ENCODE data around the gene ABHD2. TPM values are rescaled to one million over a fixed set of nuclear protein-coding genes. Genes with fewer than 3 reads are reported as not detected.

Gene ABHD2
- total RNA-seq, 2 experiments from 2014 or later = 36.0 to 39.2 TPM

DNA sequence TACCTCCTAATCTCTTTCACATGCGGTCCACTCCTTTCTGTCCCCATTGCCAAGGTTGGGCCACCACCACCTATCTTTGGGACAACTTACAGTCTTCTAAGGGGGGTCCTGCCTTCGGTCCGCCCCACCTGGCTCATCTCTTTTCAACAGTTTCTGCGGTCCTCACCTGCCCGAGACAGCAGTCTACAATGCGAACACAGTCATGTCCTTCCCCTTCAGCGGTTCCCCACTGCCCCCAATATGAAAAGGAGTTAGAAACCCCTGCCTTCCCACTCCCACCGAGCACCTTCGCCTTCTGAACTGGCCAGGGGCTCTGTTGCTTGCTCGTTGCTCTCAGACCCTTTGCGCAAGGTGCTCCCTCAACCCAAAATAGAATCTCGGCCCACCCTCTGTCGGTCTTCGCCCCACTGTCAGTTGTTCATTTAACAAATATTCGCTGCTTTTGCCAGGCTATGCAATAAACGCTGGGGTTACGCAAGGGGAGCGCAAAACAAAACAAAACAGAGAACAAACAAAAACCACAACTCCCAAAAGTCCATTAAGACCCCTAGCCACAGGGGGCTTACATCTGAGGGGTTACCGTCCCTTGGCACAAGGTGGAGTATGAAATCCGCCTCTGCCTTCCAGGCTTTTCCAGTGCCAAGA is 154.9 kb downstream of the ABHD2 start:
- TF ChIP-seq CTCF (IDR thresholded peaks at IDR 0.05) = no peak
- Mint-ChIP-seq H3K27ac (peak overlapping the region; percentile 83), H3K36me3 (ENCODE audit: low read depth) (peaks cover 7% of the 10 kb centered on the region), H3K4me1 (ENCODE audit: low read depth) (peaks cover 37% of the 10 kb centered on the region), H3K9me3 (no peaks in the 10 kb centered on the region), H3K27me3 (no peaks in the 10 kb centered on the region), H3K4me3 (peak overlapping the region; percentile 92)
- intact Hi-C loops (cut with DNase I, micrococcal nuclease) = loop anchor here in 1 of 2 experiments (2.0 to 10.0 kb wide), 4 partner anchors 94 to 776 kb away; partner anchors contain the start of genes AEN, MRPL46 and MRPS11
- H3K36me3 ChIP-seq (ENCODE audit: insufficient read depth, low read length) = peaks cover 5% of the 10 kb centered on the region
- H3K9me3 ChIP-seq (ENCODE audit: control insufficient read depth in 1 of 2, insufficient read depth in 1 of 2, low read length in 2 of 2) = no peaks in the 10 kb centered on the region
- no peaks in the 10 kb centered on the region for H3K27me3 ChIP-seq (ENCODE audit: control insufficient read depth in 1 of 2, insufficient read depth in 2 of 2, low read length in 2 of 2)
- peak in 2 of 14 experiments; percentile 4 to 15 for DNase-seq
- no peak for ATAC-seq (ENCODE audit: poor library complexity)
- no peak overlapping the region for H3K27ac ChIP-seq (ENCODE audit: low read depth in 1 of 2, low read length in 2 of 2)
- peaks cover 26% of the 10 kb centered on the region for H3K4me1 ChIP-seq (ENCODE audit: insufficient read depth, low read length)
- H3K4me3 ChIP-seq (ENCODE audit: low read length) = peak overlapping the region; percentile 84
- CTCF ChIA-PET = interaction anchor here (1.6 to 2.8 kb wide), 2 partner anchors 36 to 116 kb away, joined by 3 to 16 read pairs; no protein-coding TSS in a partner anchor
- POLR2A ChIA-PET = interaction anchor here (1.3 to 2.7 kb wide), 3 partner anchors 92 to 651 kb away, joined by 3 to 12 read pairs (median 4); partner anchors contain the start of genes ABHD2, AP3S2 and POLG

DNA sequence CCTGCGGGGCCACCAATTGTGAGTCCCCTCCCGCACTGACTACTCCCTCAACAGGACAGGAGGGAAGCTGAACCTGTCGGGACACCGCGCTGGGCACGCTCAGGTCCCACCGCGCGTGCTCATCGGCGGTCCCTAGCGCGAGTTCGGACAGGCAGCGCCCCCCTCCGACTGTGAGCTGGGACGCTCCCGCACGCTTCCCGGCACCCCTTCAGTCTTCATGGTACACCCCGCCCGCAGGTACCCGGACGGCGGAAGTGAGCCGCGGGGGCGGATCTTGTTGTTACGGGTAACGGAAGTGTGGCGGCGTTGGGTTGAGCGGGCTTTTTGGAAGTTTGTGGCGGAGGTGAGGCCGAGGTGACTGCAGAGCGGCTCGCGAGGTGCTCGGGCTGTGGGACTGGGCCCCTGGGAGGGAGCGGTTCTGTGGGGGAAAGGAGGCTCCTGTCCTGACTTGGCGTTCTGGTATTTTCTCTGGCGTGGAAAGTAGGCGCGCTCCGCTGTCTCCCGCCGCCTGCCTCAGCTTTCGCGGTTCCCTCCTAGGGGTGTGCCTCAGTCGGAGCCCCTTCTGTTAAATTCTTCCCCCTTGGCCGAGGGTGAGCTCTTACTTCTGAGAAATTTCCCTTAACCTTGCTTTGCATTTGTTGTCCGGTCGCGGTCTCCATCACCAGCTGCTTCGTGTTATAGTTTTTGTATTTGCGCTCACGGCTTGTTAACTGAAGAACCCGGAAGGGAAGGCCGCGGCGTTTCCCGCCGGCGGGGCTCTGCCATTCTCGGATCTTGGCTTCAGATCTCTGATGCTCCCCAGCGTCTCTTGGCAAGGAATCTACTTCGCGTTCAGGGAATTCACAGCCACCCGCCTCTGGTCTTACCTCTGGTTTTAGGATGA is 155.7 kb downstream of the ABHD2 start, which contains the start of gene FANCI:
TSS of gene FANCI (plus strand) at position 289 of the 883 bp plus-strand sequence. CDS start 3,669 bp downstream, outside the sequence.
- ChIA-PET POLR2A (interaction anchor here (1.3 to 2.7 kb wide), 3 partner anchors 91 to 650 kb away, joined by 3 to 12 read pairs (median 4); partner anchors contain the start of genes ABHD2, AP3S2 and POLG), CTCF (interaction anchor here (0.7 to 2.8 kb wide), 5 partner anchors 10 to 340 kb away, joined by 3 to 16 read pairs (median 3); no protein-coding TSS in a partner anchor)

More for the DNA sequence above, 155.7 kb downstream of the ABHD2 start, which contains the start of gene FANCI:
- Histone ChIP-seq H3K27ac (ENCODE audit: low read depth in 1 of 2, low read length in 2 of 2) (no peak within 1 kb of the TSS), H3K9me3 (ENCODE audit: control insufficient read depth in 1 of 2, insufficient read depth in 1 of 2, low read length in 2 of 2) (no peaks in the 10 kb centered on the region), H3K36me3 (ENCODE audit: insufficient read depth, low read length) (peaks cover 7% of the 10 kb centered on the region), H3K4me1 (ENCODE audit: insufficient read depth, low read length) (peaks cover 26% of the 10 kb centered on the region), H3K4me3 (ENCODE audit: low read length) (peak within 1 kb of the TSS; percentile 84), H3K27me3 (ENCODE audit: control insufficient read depth in 1 of 2, insufficient read depth in 2 of 2, low read length in 2 of 2) (no peaks in the 10 kb centered on the region)
- Mint-ChIP-seq H3K4me3 (peak within 1 kb of the TSS; percentile 92), H3K27me3 (no peaks in the 10 kb centered on the region), H3K9me3 (no peaks in the 10 kb centered on the region), H3K27ac (peak within 1 kb of the TSS; percentile 83), H3K36me3 (ENCODE audit: low read depth) (peaks cover 9% of the 10 kb centered on the region), H3K4me1 (ENCODE audit: low read depth) (peaks cover 37% of the 10 kb centered on the region)
- no peak for TF ChIP-seq CTCF (IDR thresholded peaks at IDR 0.05)
- ATAC-seq (ENCODE audit: poor library complexity) (peak; percentile 98), DNase-seq (peak; percentile 92 to 99 (median 96))
- intact Hi-C loops (cut with DNase I, micrococcal nuclease) = loop anchor here in 1 of 2 experiments (2.0 to 10.0 kb wide), 4 partner anchors 93 to 777 kb away; partner anchors contain the start of genes AEN, MRPL46 and MRPS11

Data from CD4-positive, alpha-beta T cell (primary cell).